ENCODE measurements around the gene ACTR1A. TPM values are rescaled to one million over a fixed set of nuclear protein-coding genes. Genes with fewer than 3 reads are reported as not detected.
"Not testable (repeated sequence)": the region's sequence is repeated elsewhere in the genome, so short reads cannot be mapped to it uniquely, and the experiment has no call there.

ACTR1A gene
- total RNA-seq, 4 donors from 2014 or later: 68.0 to 85.6 (median 82.3) TPM

GRCh38 chr10:102461187-102462054 lies 41.1 kb downstream of the ACTR1A start:
- peak overlapping the region; percentile 39 to 73 (median 59) for H3K4me3 ChIP-seq
- no peak for TF ChIP-seq CTCF (IDR thresholded peaks at IDR 0.05)
- TF ChIP-seq POLR2A (IDR thresholded peaks at IDR 0.05): peak in 1 of 4 donors; percentile 50
- peak; percentile 31 for DNase-seq
- H3K27me3 ChIP-seq: no peaks in the 10 kb centered on the region
- 3 to 13% methylated on average over 15 to 23 of the region's 54 CpGs for WGBS, 2 donors
- no peaks in the 10 kb centered on the region for H3K36me3 ChIP-seq
- intact Hi-C loops (cut with DNase I): no loop called here
- peak overlapping the region; percentile 7 to 64 (median 56) for H3K27ac ChIP-seq
- no peaks in the 10 kb centered on the region for H3K9me3 ChIP-seq
- peaks cover 3 to 34% (median 18%) of the 10 kb centered on the region in 3 donors for H3K4me1 ChIP-seq

DNA sequence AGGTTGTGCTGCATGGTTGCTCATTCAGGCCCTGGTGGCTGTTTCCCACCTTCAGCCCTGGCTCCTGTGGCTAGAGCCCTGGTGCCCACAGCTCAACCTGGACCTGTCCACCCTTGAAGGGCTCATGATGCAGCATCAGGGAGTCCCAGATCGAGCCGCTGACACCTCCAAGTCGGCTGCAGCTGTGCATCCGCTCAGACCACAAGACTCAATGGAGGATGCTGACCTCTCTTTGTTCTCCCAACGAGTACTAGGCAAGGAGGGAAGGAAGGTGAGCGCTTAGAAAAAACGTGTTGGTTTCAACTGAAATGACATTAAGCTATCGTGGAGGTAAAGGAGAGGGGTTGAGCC lies 41.7 kb downstream of the ACTR1A start:
- intact Hi-C loops (cut with DNase I): no loop called here
- Histone ChIP-seq H3K9me3 (no peaks in the 10 kb centered on the region), H3K27ac (peak overlapping the region; percentile 7 to 64 (median 56)), H3K27me3 (no peaks in the 10 kb centered on the region), H3K36me3 (peaks cover 0 to 1% (median 0%) of the 10 kb centered on the region in 3 donors), H3K4me1 (peaks cover 3 to 34% (median 18%) of the 10 kb centered on the region in 3 donors), H3K4me3 (peak overlapping the region; percentile 39 to 73 (median 59))
- DNase-seq: no peak
- 9 to 27% methylated on average over 7 to 8 of the region's 8 CpGs for WGBS, 2 donors
- no peak for TF ChIP-seq POLR2A (IDR thresholded peaks at IDR 0.05)
- no peak for TF ChIP-seq CTCF (IDR thresholded peaks at IDR 0.05)

- intact Hi-C loops (cut with DNase I): no loop called here
- no peak for DNase-seq
Observed at GRCh38 chr10:102458656-102459055, 43.9 kb downstream of the ACTR1A start.

DNA sequence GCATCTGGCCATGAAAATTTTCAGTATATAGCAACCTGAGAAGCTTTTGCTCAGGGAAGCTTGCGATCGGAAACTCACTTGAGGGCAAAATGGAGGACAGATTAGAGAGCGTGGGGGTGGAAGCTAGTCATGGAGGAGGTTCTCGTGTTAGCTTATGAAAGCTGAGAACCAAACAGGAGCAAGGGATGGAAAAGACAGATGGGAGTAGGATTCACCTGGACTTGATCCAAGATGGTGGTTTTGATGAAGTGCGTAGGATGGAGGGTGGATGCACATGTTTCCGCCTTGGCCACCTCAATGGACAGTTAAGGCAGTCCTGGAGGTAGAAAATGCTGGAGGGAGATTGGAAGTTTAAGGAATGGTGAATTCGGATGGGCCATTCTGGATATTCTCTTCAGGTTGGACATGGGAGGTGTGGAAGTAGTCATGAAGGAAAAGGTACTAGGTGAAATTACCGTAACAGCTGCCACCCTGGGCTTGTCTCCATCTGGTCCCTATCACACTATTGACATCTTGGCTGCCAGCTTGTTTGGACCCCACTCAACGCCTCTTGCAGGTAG lies 44.8 kb downstream of the ACTR1A start:
- no peak for DNase-seq
- no peak overlapping the region for H3K4me3 ChIP-seq
- peaks cover 11 to 46% (median 18%) of the 10 kb centered on the region in 3 donors for H3K4me1 ChIP-seq
- no peak overlapping the region for H3K27ac ChIP-seq
- intact Hi-C loops (cut with DNase I): no loop called here
- 86 to 87% methylated on average over 9 of the region's 9 CpGs for WGBS, 2 donors
- TF ChIP-seq POLR2A (IDR thresholded peaks at IDR 0.05): no peak
- TF ChIP-seq CTCF (IDR thresholded peaks at IDR 0.05): no peak
- H3K36me3 ChIP-seq: peaks cover 0 to 12% (median 0%) of the 10 kb centered on the region in 3 donors
- H3K27me3 ChIP-seq: no peaks in the 10 kb centered on the region
- H3K9me3 ChIP-seq: no peaks in the 10 kb centered on the region

More at GRCh38 chr10:102458656-102459055, 43.9 kb downstream of the ACTR1A start:
- Histone ChIP-seq H3K9me3 (no peaks in the 10 kb centered on the region), H3K4me1 (peaks cover 3 to 46% (median 18%) of the 10 kb centered on the region in 3 donors), H3K36me3 (peaks cover 0 to 12% (median 0%) of the 10 kb centered on the region in 3 donors), H3K4me3 (no peak overlapping the region), H3K27me3 (no peaks in the 10 kb centered on the region), H3K27ac (no peak overlapping the region)
- WGBS, 2 donors: 75 to 81% methylated on average over 4 of the region's 4 CpGs
- TF ChIP-seq CTCF (IDR thresholded peaks at IDR 0.05) (no peak), POLR2A (IDR thresholded peaks at IDR 0.05) (no peak)

DNA sequence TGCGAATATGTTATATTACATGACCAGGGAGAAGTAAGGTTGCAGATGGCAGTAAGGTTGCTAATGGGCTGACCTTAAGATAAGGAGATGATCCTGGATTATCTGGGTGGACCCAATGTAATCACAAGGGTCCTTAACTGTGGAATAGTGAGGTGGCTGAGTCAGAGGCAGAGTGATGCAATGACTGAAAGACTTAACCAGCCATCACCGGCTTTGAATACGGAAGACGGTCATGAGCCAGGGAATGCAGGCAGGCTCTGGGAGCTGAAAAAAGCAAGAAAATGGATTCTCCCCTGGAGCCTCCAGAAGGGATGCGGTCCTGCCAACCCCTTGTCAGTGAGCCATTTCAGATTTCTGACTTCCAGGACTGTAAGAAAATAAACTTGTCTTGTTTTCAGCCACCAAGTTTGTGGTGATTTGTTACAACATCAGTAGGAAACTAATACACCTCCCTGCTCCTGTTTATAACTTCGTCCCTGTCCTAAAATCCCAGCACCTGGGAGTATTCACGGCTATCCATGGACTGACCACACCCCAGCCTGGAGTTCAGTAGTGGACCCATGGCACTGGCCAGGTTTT lies 46.5 kb downstream of the ACTR1A start:
- Histone ChIP-seq H3K4me3 (no peak overlapping the region), H3K36me3 (peaks cover 0 to 12% (median 0%) of the 10 kb centered on the region in 3 donors), H3K4me1 (peaks cover 15 to 46% (median 21%) of the 10 kb centered on the region in 3 donors), H3K27ac (peak overlapping the region in 2 of 4 donors; percentile 36 to 51), H3K27me3 (no peaks in the 10 kb centered on the region), H3K9me3 (no peaks in the 10 kb centered on the region)
- DNase-seq: no peak
- no peak for TF ChIP-seq CTCF (IDR thresholded peaks at IDR 0.05)
- TF ChIP-seq POLR2A (IDR thresholded peaks at IDR 0.05): no peak
- WGBS, 2 donors: 44 to 52% methylated on average over 7 of the region's 7 CpGs
- intact Hi-C loops (cut with DNase I): no loop called here

- Histone ChIP-seq H3K27ac (peak overlapping the region in 3 of 4 donors; percentile 8 to 39 (median 28)), H3K4me1 (peaks cover 16 to 46% (median 16%) of the 10 kb centered on the region in 3 donors), H3K36me3 (peaks cover 0 to 12% (median 0%) of the 10 kb centered on the region in 3 donors)
- H3K27me3 ChIP-seq; H3K9me3 ChIP-seq; H3K4me3 ChIP-seq; intact Hi-C loops (cut with DNase I); DNase-seq: not testable (repeated sequence)
- 61 to 62% methylated on average over 11 to 12 of the region's 13 CpGs for WGBS, 2 donors
Observed at GRCh38 chr10:102454662-102455487, 47.6 kb downstream of the ACTR1A start.

Data from esophagus squamous epithelium (tissue), 5 donors.